CD4-positive, alpha-beta T cell (primary cell): Measurements from ENCODE around the gene HHATL. TPM values are rescaled to one million over a fixed set of nuclear protein-coding genes. Genes with fewer than 3 reads are reported as not detected.

Experiments used
- ATAC-seq: fragments of 200-7000 bp; cut with Tn5 transposase; one replicate; pipeline ENCODE4 v1.10.0; 2022; ENCODE audit warnings: mild to moderate bottlenecking; ENCODE audit not compliant: poor library complexity
- CTCF ChIA-PET: fragments of 350-600 bp; sonication (Branson Sonifier 250); formaldehyde crosslinking; loops from one replicate; lab custom pipeline; 2021; ENCODE audit warnings: antibody characterized with exemption, inconsistent platforms; lab: Charles Lee
- POLR2A ChIA-PET: fragments of 350-600 bp; sonication (Branson Sonifier 250); formaldehyde crosslinking; loops from one replicate; lab custom pipeline; 2021; ENCODE audit warnings: antibody characterized with exemption, inconsistent platforms; lab: Charles Lee
- DNase-seq, 14 experiments: peaks; one replicate each; pipeline ENCODE4 v3.0.0-alpha.2; 2013 to 2020; ENCODE audit warnings: mixed read lengths in 2 of 14
- H3K27ac ChIP-seq, 2 donors: one replicate each; pipeline versions ENCODE4 v1.5.1 to v1.7.0; 2013; ENCODE audit warnings: low read length in 2 of 2, low read depth in 1 of 2, mild to moderate bottlenecking in 1 of 2
- H3K27me3 ChIP-seq, 2 experiments: 1 replicate in 1 of 2; 2 replicates in 1 of 2; pipeline versions ENCODE4 v1.6.1 to v1.7.0; 2013; ENCODE audit warnings: low read length in 2 of 2, control low read depth in 1 of 2, mild to moderate bottlenecking in 1 of 2, moderate library complexity in 1 of 2; ENCODE audit not compliant: insufficient read depth in 2 of 2, control insufficient read depth in 1 of 2
- H3K36me3 ChIP-seq: one replicate; pipeline ENCODE4 v1.6.1; 2013; ENCODE audit warnings: low read length, control low read depth; ENCODE audit not compliant: insufficient read depth
- H3K4me1 ChIP-seq: one replicate; pipeline ENCODE4 v1.6.1; 2013; ENCODE audit warnings: low read length, control low read depth; ENCODE audit not compliant: insufficient read depth
- H3K4me3 ChIP-seq: one replicate; pipeline ENCODE4 v1.5.1; 2013; ENCODE audit warnings: mild to moderate bottlenecking, low read length, moderate library complexity
- H3K9me3 ChIP-seq, 2 experiments: 1 replicate in 1 of 2; 2 replicates in 1 of 2; pipeline versions ENCODE4 v1.6.1 to v1.7.0; 2013; ENCODE audit warnings: low read length in 2 of 2, mild to moderate bottlenecking in 2 of 2, control low read depth in 1 of 2, moderate library complexity in 1 of 2; ENCODE audit not compliant: control insufficient read depth in 1 of 2, insufficient read depth in 1 of 2
- H3K27ac Mint-ChIP-seq: one replicate; pipeline ENCODE4 v1.8.0; 2020; ENCODE audit warnings: mixed read lengths
- H3K27me3 Mint-ChIP-seq: one replicate; pipeline ENCODE4 v1.8.0; 2021; ENCODE audit warnings: mixed read lengths
- H3K36me3 Mint-ChIP-seq: one replicate; pipeline ENCODE4 v1.8.0; 2021; ENCODE audit warnings: low read depth, mixed read lengths
- H3K4me1 Mint-ChIP-seq: one replicate; pipeline ENCODE4 v1.8.0; 2021; ENCODE audit warnings: low read depth, mixed read lengths
- H3K4me3 Mint-ChIP-seq: one replicate; pipeline ENCODE4 v1.8.0; 2020; ENCODE audit warnings: mild to moderate bottlenecking, mixed read lengths
- H3K9me3 Mint-ChIP-seq: one replicate; pipeline ENCODE4 v1.8.0; 2020; ENCODE audit warnings: mixed read lengths
- intact Hi-C, 2 experiments: fragments of 100-400 bp; cut with DNase I in 1 of 2; cut with micrococcal nuclease in 1 of 2; formaldehyde crosslinking; loops; one replicate each; pipeline versions ENCODE4 v1.15.1 to v1.9.0; 2023 to 2025; cut with DNase I, micrococcal nuclease
- total RNA-seq, 174 experiments: library from RNA in 2 of 174; stranded (reverse) in 2 of 174; gene quantifications; one replicate each; pipeline ENCODE4 v1.2.3 and lab custom pipeline; 2021 to 2026
- TF ChIP-seq, protein P1 (sequence below): fragments of 200-600 bp; IDR thresholded peaks from one replicate; pipeline ENCODE4 v1.8.0; 2022; ENCODE audit warnings: antibody characterized with exemption, mild to moderate bottlenecking

The HHATL gene
- total RNA-seq, 2 experiments from 2014 or later = not detected

DNA sequence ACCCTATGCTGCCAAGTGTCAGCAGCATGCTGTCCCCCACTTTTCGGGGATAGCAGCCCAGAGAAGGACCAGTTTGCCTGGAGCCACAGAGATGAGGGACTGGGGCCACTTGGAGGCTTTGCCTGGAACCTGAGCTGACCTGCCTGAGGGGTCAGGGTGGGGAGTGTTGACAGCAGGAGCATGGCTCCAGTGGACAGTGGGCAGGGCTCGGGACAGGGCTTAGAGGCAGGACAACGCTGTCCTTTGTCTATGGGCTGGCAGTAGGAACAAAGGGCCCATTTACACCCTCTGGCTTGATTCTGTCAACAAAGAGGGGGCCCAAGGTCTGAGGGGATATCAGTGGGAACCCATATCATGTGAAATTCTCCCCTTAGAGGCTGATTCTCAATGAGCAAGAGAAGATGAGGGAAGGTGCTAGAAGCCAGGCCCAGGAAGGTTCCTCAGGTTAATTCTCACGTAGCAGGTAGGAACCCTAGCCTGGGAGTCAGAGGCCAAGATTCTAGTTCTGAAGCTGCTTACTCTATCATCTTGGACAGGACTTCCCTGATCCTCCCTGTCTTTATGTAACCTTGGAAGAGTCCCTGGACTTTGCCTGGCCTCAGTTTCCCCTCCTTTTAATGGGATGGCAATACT lies 29.7 kb upstream of the HHATL start:
- ChIA-PET POLR2A (interaction anchor here (1.8 kb wide), 1 partner anchor 24 kb away, joined by 4 read pairs; no protein-coding TSS in a partner anchor), CTCF (no interaction called here)
- no peaks in the 10 kb centered on the region for H3K36me3 ChIP-seq
- no peaks in the 10 kb centered on the region for H3K27me3 ChIP-seq
- peaks cover 0 to 3% of the 10 kb centered on the region in 2 experiments for H3K9me3 ChIP-seq
- intact Hi-C loops = no loop called here
- no peak overlapping the region for H3K4me3 ChIP-seq
- no peak for DNase-seq
- H3K9me3 Mint-ChIP-seq = no peaks in the 10 kb centered on the region
- TF ChIP-seq, protein P1, sequence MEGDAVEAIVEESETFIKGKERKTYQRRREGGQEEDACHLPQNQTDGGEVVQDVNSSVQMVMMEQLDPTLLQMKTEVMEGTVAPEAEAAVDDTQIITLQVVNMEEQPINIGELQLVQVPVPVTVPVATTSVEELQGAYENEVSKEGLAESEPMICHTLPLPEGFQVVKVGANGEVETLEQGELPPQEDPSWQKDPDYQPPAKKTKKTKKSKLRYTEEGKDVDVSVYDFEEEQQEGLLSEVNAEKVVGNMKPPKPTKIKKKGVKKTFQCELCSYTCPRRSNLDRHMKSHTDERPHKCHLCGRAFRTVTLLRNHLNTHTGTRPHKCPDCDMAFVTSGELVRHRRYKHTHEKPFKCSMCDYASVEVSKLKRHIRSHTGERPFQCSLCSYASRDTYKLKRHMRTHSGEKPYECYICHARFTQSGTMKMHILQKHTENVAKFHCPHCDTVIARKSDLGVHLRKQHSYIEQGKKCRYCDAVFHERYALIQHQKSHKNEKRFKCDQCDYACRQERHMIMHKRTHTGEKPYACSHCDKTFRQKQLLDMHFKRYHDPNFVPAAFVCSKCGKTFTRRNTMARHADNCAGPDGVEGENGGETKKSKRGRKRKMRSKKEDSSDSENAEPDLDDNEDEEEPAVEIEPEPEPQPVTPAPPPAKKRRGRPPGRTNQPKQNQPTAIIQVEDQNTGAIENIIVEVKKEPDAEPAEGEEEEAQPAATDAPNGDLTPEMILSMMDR = no peak
- no peak for ATAC-seq
- no peaks in the 10 kb centered on the region for H3K4me1 ChIP-seq
- H3K36me3 Mint-ChIP-seq = no peaks in the 10 kb centered on the region
- no peak overlapping the region for H3K4me3 Mint-ChIP-seq
- no peaks in the 10 kb centered on the region for H3K4me1 Mint-ChIP-seq
- no peak overlapping the region for H3K27ac ChIP-seq
- H3K27me3 Mint-ChIP-seq = no peaks in the 10 kb centered on the region
- H3K27ac Mint-ChIP-seq = no peak overlapping the region

DNA sequence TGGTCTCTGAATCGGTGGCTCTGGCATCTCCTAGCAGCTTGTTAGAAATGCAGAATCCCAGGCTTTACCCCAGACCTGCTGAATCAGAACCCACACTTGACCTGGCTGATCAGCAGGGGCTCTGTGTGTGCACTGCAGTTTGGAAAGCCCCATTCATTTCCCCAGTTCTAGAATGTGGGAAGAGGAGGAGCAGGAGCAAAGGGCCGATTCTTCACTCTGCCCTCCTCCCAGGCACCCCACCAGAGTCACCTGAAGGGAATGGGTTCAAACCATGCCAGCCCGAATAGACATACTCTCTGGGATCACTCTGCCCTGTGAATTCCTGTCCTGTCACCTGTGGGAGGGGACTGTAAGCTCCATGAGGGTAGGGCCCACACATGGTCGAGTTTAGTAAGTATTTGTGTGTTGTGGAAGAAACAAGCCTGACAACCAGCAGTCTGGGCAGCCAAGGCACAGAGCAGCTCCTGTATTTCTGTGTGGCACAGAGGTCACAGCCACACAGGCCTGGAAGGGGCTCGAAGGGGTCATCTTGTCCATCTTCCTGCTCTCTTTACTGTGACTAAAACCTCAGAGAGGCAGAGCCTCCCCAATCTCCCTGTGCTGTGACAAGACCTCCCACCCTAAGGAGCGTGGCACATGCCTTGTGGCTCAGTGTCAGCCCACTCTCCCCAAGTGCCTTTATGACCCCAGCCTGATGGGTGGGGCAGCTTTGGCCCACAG lies 29.0 kb upstream of the HHATL start:
- Mint-ChIP-seq H3K9me3 (no peaks in the 10 kb centered on the region), H3K4me3 (no peak overlapping the region), H3K36me3 (no peaks in the 10 kb centered on the region), H3K4me1 (no peaks in the 10 kb centered on the region), H3K27ac (no peak overlapping the region), H3K27me3 (no peaks in the 10 kb centered on the region)
- TF ChIP-seq, protein P1 = no peak
- intact Hi-C loops = no loop called here
- H3K4me1 ChIP-seq = no peaks in the 10 kb centered on the region
- ChIA-PET CTCF (no interaction called here), POLR2A (interaction anchor here (1.8 kb wide), 1 partner anchor 25 kb away, joined by 4 read pairs; no protein-coding TSS in a partner anchor)
- no peak overlapping the region for H3K27ac ChIP-seq
- no peaks in the 10 kb centered on the region for H3K36me3 ChIP-seq
- peaks cover 0 to 3% of the 10 kb centered on the region in 2 experiments for H3K9me3 ChIP-seq
- no peak overlapping the region for H3K4me3 ChIP-seq
- no peak for DNase-seq
- H3K27me3 ChIP-seq = no peaks in the 10 kb centered on the region
- ATAC-seq = no peak

DNA sequence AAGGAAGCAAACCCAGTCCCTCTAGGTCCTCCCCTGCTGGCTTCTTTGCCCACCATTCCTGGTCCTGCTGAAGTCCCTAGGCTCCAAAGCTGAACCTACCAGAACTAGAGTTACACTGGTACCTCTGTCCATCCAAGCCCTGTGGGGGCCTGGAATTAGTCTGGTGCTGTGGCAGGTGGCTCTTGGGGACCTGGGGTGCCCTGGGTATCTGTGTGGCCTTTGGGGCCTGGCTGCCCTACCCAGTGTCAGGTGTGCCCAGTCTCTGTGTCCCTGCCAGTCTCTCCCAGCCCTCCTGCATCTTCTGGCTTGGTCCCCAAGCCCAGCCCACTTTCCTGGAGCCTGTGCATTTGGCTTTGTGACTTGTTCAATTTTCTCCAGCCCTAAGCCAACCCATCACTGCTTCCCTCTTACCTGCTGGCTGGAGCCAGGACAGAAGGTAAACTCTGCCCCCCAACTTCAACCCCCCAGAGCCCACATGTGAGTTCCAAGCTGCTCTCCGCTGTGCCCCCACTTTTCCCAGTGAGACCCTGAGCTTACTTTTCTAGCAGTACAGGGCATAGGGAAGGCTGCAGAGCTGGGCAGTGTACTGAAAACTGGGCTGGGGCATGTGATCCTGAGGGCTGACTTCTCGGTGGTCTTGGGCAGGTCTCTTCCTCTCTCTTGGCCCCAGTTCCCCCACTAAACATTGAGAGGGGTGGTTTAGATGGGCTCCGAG lies 28.3 kb upstream of the HHATL start:
- no peaks in the 10 kb centered on the region for H3K27me3 ChIP-seq
- Mint-ChIP-seq H3K36me3 (no peaks in the 10 kb centered on the region), H3K27me3 (no peaks in the 10 kb centered on the region), H3K9me3 (no peaks in the 10 kb centered on the region), H3K4me3 (no peak overlapping the region), H3K27ac (no peak overlapping the region), H3K4me1 (no peaks in the 10 kb centered on the region)
- no peaks in the 10 kb centered on the region for H3K4me1 ChIP-seq
- H3K4me3 ChIP-seq = no peak overlapping the region
- TF ChIP-seq, protein P1 = no peak
- intact Hi-C loops = no loop called here
- ChIA-PET CTCF (no interaction called here), POLR2A (no interaction called here)
- H3K9me3 ChIP-seq = peaks cover 0 to 3% of the 10 kb centered on the region in 2 experiments
- no peak overlapping the region for H3K27ac ChIP-seq
- no peaks in the 10 kb centered on the region for H3K36me3 ChIP-seq
- ATAC-seq (no peak), DNase-seq (no peak)
